ENCODE results near the gene NLGN4Y.

GRCh38 chrY:14637551-14637950 lies 113.2 kb downstream of the NLGN4Y start:
- TF ChIP-seq EZH2 (IDR thresholded peaks at IDR 0.05) (no peak), POLR2AphosphoS5 (IDR thresholded peaks at IDR 0.05; ENCODE audit: borderline replicate concordance, low read depth, low read length) (no peak)

Measured in SK-N-MC (cell line).